Spleen (tissue), 7 donors: Measurements from ENCODE around the gene SLC35F3.
"Not testable (repeated sequence)": the region's sequence is repeated elsewhere in the genome, so short reads cannot be mapped to it uniquely, and the experiment has no call there.

Experiments used
- CTCF ChIP-seq, 11 experiments: fragments of 200-600 bp in 7 of 11; fragments of 450-650 bp in 4 of 11; sonication (generic) in 4 of 11; IDR thresholded peaks in 8 of 11; conservative IDR thresholded peaks in 3 of 11; 1 replicate in 7 of 11; 2 replicates in 4 of 11; pipeline versions ENCODE4 v1.4.0 to v1.8.0; 2016 to 2021; ENCODE audit warnings: antibody characterized with exemption in 11 of 11, inconsistent platforms in 4 of 11, mild to moderate bottlenecking in 1 of 11
- POLR2A ChIP-seq, 3 donors: fragments of 450-650 bp; IDR thresholded peaks; one replicate each; pipeline ENCODE4 v1.5.1; 2017; ENCODE audit warnings: antibody characterized with exemption in 3 of 3, mild to moderate bottlenecking in 1 of 3
- POLR2AphosphoS5 ChIP-seq, 3 donors: sonication (generic); formaldehyde crosslinking; IDR thresholded peaks; one replicate each; pipeline ENCODE4 v1.5.1; 2017; ENCODE audit warnings: antibody characterized with exemption in 3 of 3
- donor health status: DM: no; HTN: no; CAD: no; lungs with moderate emphysema.
- donor health status: DM: no; HTN: no; CAD: no.
- donor health status: DM: no; HTN: no; CAD: no.

DNA sequence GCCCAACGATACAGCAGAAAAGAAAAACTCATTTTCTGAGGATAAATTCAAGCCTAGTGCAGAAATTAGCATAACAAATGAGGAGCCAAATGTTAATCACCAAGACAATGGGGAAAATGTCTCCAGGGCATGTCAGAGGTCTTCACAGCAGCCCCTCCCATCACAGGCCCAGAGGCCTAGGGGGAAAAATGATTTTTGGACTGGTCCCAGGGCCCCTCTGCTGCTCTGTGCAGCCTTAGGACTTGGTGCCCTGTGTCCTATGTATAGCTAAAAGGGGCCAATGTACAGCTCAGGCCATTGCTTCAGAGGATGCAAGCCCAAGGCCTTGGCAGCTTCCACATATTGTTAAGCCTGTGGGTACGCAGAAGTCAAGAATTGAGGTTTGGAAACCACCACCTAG lies 13.3 kb upstream of the SLC35F3 start:
- TF ChIP-seq POLR2A (IDR thresholded peaks at IDR 0.05); CTCF (IDR thresholded peaks at IDR 0.05 in 8 of 11, conservative IDR thresholded peaks at IDR 0.05 in 3 of 11); POLR2AphosphoS5 (IDR thresholded peaks at IDR 0.05): not testable (repeated sequence)
